ENCODE results near the gene RFX3.

Gene RFX3

DNA sequence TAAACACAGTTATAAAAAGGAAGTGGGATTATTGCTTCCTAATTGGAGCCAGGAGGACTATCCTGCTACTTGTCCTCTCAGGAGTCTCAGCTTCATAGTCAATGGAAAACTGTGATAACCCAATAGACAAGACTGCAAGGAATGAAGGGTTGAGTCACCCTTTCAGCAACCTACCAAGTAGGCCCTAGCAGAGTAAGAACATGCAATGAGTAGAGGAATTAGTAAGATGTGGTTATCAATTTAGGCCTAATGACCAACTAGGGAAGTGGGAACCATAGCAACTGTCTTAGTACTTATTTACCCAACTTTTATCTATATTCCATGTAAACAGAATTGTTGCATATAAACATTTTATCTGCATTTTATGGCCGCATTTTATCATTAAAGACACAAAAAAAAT, 310.1 kb downstream of the RFX3 start:
- no peak overlapping the region for H3K4me3 ChIP-seq (ENCODE audit: low read length)
- H3K4me1 ChIP-seq (ENCODE audit: insufficient read depth, low read length) = no peaks in the 10 kb centered on the region; the same call in 1 of the 2 replicates
- no peak overlapping the region for H3K27ac ChIP-seq (ENCODE audit: low read depth, low read length)
- WGBS = 94% methylated on average over 1 of the region's 1 CpG
- H3K27me3 ChIP-seq (ENCODE audit: insufficient read depth, low read length) = no peaks in the 10 kb centered on the region
- no peaks in the 10 kb centered on the region for H3K9me3 ChIP-seq (ENCODE audit: insufficient read depth, low read depth, low read length)
- H3K9ac ChIP-seq (ENCODE audit: low read depth, low read length) = no peak overlapping the region
- H3K36me3 ChIP-seq (ENCODE audit: insufficient read depth, low read length) = no peaks in the 10 kb centered on the region

DNA sequence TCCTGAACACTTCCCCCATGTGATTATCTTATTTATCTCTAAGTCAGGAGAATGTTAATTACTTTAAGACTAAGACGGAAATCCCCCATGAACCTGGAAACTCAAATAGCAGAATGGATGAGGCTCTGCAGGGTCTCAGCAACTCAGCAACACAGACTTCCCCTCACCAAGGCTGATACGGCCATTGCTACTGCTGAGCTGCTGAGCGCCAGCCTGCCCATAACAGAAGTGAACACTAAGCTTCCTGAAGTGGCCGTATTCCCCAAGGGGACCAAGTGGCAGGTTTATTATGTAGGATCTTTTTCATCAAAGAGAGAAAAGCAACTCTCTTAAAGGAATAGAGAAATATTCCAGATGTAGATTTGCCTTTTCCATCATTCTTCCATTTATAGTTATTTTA, 311.1 kb downstream of the RFX3 start:
- Histone ChIP-seq H3K4me3 (ENCODE audit: low read length) (no peak overlapping the region), H3K36me3 (ENCODE audit: insufficient read depth, low read length) (no peaks in the 10 kb centered on the region), H3K27me3 (ENCODE audit: insufficient read depth, low read length) (no peaks in the 10 kb centered on the region), H3K27ac (ENCODE audit: low read depth, low read length) (no peak overlapping the region), H3K4me1 (ENCODE audit: insufficient read depth, low read length) (peaks cover 4% of the 10 kb centered on the region), H3K9ac (ENCODE audit: low read depth, low read length) (no peak overlapping the region), H3K9me3 (ENCODE audit: insufficient read depth, low read depth, low read length) (no peaks in the 10 kb centered on the region)
- WGBS = 70% methylated on average over 4 of the region's 4 CpGs

DNA sequence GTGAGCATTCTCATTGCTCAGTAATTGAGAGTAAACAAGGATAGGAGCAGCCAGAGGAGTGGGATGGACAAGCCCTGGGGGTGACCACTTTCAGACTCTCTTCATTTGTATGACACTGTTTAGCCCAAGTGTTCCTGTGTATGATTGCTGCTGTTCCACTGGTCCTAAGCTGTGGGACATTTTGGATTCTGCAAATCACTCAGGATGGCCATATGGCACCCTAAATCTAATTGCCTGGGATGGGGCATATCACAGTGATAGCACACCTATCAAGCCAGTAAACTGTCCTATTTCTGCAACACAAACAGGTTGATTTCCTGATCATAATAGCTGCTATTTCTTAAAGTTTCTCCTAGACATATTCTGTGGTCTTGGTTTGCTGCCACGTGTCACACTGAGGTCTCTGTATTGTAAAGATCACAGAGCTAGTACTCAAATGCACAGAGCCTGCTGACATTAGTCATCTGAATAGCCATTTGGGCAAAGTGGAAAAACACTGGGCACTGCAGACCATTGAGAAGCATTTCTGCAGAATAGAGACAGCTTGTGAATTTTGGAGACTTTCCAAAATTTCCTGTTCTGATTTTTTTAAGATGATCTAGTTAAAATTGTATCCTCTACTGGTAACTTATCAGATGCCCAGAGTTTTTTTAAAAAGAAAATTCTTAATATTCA, 320.2 kb downstream of the RFX3 start:
- H3K36me3 ChIP-seq (ENCODE audit: insufficient read depth, low read length) = no peaks in the 10 kb centered on the region
- H3K27me3 ChIP-seq (ENCODE audit: insufficient read depth, low read length) = no peaks in the 10 kb centered on the region
- H3K4me3 ChIP-seq (ENCODE audit: low read length) = no peak overlapping the region
- H3K27ac ChIP-seq (ENCODE audit: low read depth, low read length) = no peak overlapping the region
- no peaks in the 10 kb centered on the region for H3K9me3 ChIP-seq (ENCODE audit: insufficient read depth, low read depth, low read length)
- H3K9ac ChIP-seq (ENCODE audit: low read depth, low read length) = no peak overlapping the region
- H3K4me1 ChIP-seq (ENCODE audit: insufficient read depth, low read length) = peaks cover 5% of the 10 kb centered on the region; the same call in 1 of the 2 replicates
- 76% methylated on average over 1 of the region's 1 CpG for WGBS

DNA sequence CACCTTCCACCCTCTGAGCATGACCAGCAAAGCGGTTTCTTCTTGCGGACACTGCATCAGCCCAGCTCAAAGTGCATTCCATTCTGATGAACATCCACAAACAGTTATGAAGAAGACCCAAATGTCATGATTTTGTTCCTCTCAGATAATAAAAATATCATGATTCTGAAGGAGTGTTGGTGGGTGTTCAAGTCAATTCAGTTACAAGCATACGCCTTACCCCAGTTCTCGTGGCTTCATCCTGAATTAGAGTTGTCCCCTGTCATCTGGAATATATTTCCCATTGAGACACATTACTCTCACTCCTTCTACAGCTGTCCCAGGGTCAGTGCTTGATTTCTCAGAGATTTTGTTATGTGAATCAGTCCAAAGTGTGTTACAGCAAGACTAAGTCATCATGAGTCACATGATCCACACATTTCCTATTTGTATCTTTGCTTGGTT, 325.4 kb downstream of the RFX3 start:
- no peaks in the 10 kb centered on the region for H3K36me3 ChIP-seq (ENCODE audit: insufficient read depth, low read length)
- H3K4me1 ChIP-seq (ENCODE audit: insufficient read depth, low read length) = no peaks in the 10 kb centered on the region
- no peak overlapping the region for H3K9ac ChIP-seq (ENCODE audit: low read depth, low read length)
- 98% methylated on average over 4 of the region's 4 CpGs for WGBS
- no peaks in the 10 kb centered on the region for H3K9me3 ChIP-seq (ENCODE audit: insufficient read depth, low read depth, low read length)
- no peaks in the 10 kb centered on the region for H3K27me3 ChIP-seq (ENCODE audit: insufficient read depth, low read length)
- H3K27ac ChIP-seq (ENCODE audit: low read depth, low read length) = no peak overlapping the region
- H3K4me3 ChIP-seq (ENCODE audit: low read length) = no peak overlapping the region

DNA sequence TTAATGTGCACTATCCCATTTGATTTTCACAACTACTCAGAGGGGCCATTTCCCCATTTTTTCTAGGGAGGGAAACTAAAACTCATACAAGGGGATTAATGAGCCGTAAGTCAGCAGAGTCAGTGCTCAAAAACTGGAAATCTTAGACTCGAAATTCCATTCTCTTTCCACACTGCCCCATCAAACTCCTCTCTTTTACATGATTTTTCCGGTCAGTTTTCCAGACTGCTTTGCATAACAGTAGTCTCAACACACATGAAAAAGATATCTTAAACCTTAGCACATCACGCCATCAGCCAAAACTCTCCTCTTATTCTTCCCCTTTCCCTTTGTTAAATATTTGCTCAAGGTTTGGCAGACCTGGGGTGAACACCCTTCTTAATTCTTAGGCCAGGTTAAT, 332.0 kb downstream of the RFX3 start:
- no peak overlapping the region for H3K9ac ChIP-seq (ENCODE audit: low read depth, low read length)
- no peaks in the 10 kb centered on the region; the same call in 1 of the 2 replicates for H3K4me1 ChIP-seq (ENCODE audit: insufficient read depth, low read length)
- H3K9me3 ChIP-seq (ENCODE audit: insufficient read depth, low read depth, low read length) = no peaks in the 10 kb centered on the region
- H3K36me3 ChIP-seq (ENCODE audit: insufficient read depth, low read length) = no peaks in the 10 kb centered on the region
- H3K4me3 ChIP-seq (ENCODE audit: low read length) = no peak overlapping the region
- no peaks in the 10 kb centered on the region for H3K27me3 ChIP-seq (ENCODE audit: insufficient read depth, low read length)
- no peak overlapping the region for H3K27ac ChIP-seq (ENCODE audit: low read depth, low read length)
- WGBS = 91% methylated on average over 4 of the region's 4 CpGs

DNA sequence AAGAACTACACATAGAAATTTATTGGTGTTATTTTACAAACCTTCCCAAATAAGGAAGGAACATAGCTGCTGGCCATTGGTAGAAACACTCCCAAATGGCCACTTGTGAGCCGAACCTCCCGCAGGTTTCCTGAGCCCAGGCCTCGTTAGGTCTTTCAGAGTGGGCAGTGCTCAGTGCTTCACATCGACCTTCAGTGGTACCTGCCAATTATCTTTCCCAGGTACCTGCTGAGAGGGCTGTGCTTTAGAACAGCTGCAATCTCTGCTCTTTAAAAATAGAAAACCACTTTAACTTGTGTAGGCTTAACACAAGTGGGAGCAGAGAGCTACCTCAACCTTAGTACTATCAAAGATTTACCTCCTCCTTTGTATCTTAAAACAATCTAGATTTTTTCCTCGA, 334.1 kb downstream of the RFX3 start:
- H3K9me3 ChIP-seq (ENCODE audit: insufficient read depth, low read depth, low read length) = no peaks in the 10 kb centered on the region
- no peak overlapping the region for H3K9ac ChIP-seq (ENCODE audit: low read depth, low read length)
- H3K4me3 ChIP-seq (ENCODE audit: low read length) = no peak overlapping the region
- 82% methylated on average over 5 of the region's 5 CpGs for WGBS
- no peaks in the 10 kb centered on the region; the same call in 1 of the 2 replicates for H3K4me1 ChIP-seq (ENCODE audit: insufficient read depth, low read length)
- no peak overlapping the region for H3K27ac ChIP-seq (ENCODE audit: low read depth, low read length)
- no peaks in the 10 kb centered on the region for H3K36me3 ChIP-seq (ENCODE audit: insufficient read depth, low read length)
- H3K27me3 ChIP-seq (ENCODE audit: insufficient read depth, low read length) = no peaks in the 10 kb centered on the region

DNA sequence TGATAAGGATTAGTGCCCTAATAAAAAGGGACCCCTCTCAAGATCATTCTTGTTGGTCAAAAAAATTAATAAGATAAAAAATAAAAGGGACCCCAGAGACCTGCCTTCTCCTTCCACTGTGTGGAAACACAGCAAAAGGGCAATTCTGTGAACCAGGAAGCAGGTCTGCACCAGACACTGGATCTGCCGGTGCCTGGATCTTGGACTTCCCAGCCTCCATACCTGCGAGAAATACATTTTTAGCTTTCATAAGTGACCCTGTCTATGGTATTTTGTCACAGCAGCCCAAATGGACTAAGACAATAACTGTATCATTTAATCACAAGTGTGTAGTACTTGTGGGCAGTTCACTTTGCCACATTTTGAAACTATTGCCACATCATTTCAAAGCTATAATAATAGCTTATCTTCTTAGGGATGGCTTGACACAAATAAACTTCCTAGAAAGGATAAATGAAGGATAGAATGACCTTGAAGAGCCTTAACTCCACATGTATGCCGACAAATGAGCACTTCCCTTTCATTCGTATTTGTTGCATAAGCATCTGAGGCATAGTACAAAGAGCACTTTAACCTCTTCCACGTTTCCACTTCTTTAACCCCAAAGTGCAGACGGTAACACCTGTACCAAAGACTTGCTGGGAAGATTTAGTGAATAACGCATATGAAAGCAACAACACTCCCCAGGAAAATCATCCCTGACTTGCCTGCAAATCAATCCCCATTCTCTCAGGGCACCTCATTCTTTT, 336.5 kb downstream of the RFX3 start:
- no peaks in the 10 kb centered on the region; the same call in 1 of the 2 replicates for H3K4me1 ChIP-seq (ENCODE audit: insufficient read depth, low read length)
- H3K27ac ChIP-seq (ENCODE audit: low read depth, low read length) = no peak overlapping the region
- 82% methylated on average over 7 of the region's 7 CpGs for WGBS

DNA sequence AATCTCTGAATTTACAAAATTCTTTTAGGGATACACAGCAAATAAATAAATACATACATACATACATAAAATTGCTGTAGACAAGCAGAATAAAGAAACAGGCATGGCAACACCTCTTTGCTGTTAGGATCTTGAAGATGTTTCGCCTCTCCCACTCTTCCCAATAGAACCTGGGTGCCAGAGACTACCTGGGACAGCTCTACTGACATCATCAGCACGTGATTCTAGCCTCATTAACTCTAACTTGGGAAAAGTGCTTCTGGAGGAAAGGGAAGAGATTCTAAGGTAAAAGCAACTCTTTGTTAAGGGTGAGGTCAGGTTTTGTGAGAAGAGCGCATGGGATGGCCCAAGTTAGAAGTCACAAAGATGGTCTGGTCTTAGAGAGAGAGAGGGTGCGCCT, 339.1 kb downstream of the RFX3 start:
- H3K27ac ChIP-seq (ENCODE audit: low read depth, low read length) = no peak overlapping the region
- no peak overlapping the region for H3K4me3 ChIP-seq (ENCODE audit: low read length)
- no peaks in the 10 kb centered on the region; the same call in 1 of the 2 replicates for H3K4me1 ChIP-seq (ENCODE audit: insufficient read depth, low read length)
- no peak overlapping the region for H3K9ac ChIP-seq (ENCODE audit: low read depth, low read length)
- no peaks in the 10 kb centered on the region for H3K36me3 ChIP-seq (ENCODE audit: insufficient read depth, low read length)
- H3K9me3 ChIP-seq (ENCODE audit: insufficient read depth, low read depth, low read length) = no peaks in the 10 kb centered on the region
- 89% methylated on average over 4 of the region's 4 CpGs for WGBS
- H3K27me3 ChIP-seq (ENCODE audit: insufficient read depth, low read length) = peaks cover 13% of the 10 kb centered on the region

More for the DNA sequence above, 336.5 kb downstream of the RFX3 start:
- no peaks in the 10 kb centered on the region for H3K36me3 ChIP-seq (ENCODE audit: insufficient read depth, low read length)
- no peaks in the 10 kb centered on the region for H3K27me3 ChIP-seq (ENCODE audit: insufficient read depth, low read length)
- no peak overlapping the region for H3K4me3 ChIP-seq (ENCODE audit: low read length)
- no peak overlapping the region for H3K9ac ChIP-seq (ENCODE audit: low read depth, low read length)
- H3K9me3 ChIP-seq (ENCODE audit: insufficient read depth, low read depth, low read length) = no peaks in the 10 kb centered on the region

DNA sequence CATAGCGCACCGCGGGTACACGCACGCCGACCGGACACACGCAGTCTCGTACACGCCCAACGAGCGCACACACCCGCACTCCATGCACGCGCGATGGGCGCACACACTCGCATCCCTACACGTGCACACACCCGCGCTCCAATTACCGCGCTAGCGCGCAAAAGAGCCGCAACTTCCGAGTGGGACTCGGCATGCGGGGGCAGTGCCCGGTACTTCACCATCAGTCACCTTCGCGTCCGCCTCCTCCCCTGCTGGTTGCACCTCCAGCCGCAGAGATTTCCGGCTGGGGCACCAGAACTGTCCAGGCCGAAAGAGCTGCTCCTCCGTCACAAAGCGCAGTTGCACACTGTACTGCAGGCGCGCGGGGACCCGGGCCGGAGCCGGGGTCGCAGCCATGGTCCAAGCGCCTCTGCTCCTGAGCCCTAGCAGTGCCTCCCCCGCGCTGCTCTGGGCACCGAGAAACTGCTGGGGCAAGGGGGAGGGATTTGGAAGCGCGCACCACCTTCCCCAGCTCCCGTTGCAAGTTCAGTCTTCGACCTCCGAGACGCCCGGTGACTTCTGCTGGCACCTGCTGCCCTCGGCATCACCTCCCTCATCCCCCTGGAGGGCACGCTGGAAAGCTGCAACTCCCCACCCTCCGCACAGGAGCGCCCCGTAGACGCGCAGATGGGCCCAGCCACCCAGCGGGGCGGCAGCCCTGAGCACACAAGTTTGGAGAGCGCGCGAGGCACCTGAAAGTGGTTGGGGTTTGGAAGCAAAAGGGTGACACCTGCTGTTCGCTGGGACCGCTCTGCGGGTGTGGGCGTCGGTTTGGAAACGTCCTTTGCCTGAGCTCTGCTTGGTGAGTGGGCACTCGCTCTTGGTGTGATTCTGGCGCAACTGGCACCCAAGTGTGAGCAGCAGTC, 344.5 kb downstream of the RFX3 start:
- WGBS = 47% methylated on average over 76 of the region's 76 CpGs

DNA sequence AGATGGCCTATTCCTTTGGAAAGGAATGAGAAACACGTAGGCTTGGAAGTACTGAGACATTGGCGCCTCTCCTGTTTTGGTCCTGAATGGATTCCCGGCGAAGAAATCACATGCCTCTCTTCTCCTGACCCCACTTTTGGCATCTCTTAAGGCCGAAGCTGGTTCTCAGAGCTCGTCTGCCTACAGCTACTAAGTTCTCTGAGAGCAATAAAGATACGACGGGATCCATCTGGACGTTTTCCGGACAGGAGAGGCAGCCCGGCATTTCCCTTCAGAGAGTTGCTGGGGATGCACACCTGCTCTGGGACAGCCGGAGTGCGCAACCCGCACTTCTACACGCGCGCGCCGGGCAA, 345.1 kb downstream of the RFX3 start:
- H3K9ac ChIP-seq (ENCODE audit: low read depth, low read length) = no peak overlapping the region
- no peaks in the 10 kb centered on the region for H3K36me3 ChIP-seq (ENCODE audit: insufficient read depth, low read length)
- no peak overlapping the region for H3K27ac ChIP-seq (ENCODE audit: low read depth, low read length)
- peak overlapping the region; percentile 52 for H3K4me3 ChIP-seq (ENCODE audit: low read length)
- H3K27me3 ChIP-seq (ENCODE audit: insufficient read depth, low read length) = peaks cover 35% of the 10 kb centered on the region
- H3K9me3 ChIP-seq (ENCODE audit: insufficient read depth, low read depth, low read length) = no peaks in the 10 kb centered on the region
- peaks cover 10% of the 10 kb centered on the region; the same call in 1 of the 2 replicates for H3K4me1 ChIP-seq (ENCODE audit: insufficient read depth, low read length)
- 95% methylated on average over 19 of the region's 19 CpGs for WGBS

More for the DNA sequence above, 344.5 kb downstream of the RFX3 start:
- Histone ChIP-seq H3K9me3 (ENCODE audit: insufficient read depth, low read depth, low read length) (no peaks in the 10 kb centered on the region), H3K4me1 (ENCODE audit: insufficient read depth, low read length) (peaks cover 10% of the 10 kb centered on the region; the same call in 1 of the 2 replicates), H3K27me3 (ENCODE audit: insufficient read depth, low read length) (peaks cover 35% of the 10 kb centered on the region), H3K4me3 (ENCODE audit: low read length) (peak overlapping the region; percentile 52), H3K36me3 (ENCODE audit: insufficient read depth, low read length) (no peaks in the 10 kb centered on the region), H3K27ac (ENCODE audit: low read depth, low read length) (no peak overlapping the region), H3K9ac (ENCODE audit: low read depth, low read length) (no peak overlapping the region)

DNA sequence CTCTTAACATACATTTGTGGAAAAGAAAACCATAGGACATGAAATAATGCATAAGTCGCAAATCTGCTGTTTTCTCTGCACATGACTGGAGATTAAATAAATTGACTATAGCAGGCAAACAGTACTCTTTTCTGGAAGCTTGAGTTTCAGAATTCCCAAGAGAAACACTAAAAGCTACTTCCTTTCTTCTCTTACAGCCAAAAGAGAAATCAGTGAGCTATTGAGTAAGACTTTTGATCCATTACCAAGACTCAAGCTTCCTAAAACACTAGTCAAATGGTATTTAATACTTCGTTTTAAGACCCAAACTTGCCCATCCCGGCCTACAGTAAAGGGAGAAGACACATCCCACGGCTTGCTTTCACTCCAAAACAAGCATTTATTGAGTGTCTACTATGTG, 346.1 kb downstream of the RFX3 start:
- no peak overlapping the region for H3K27ac ChIP-seq (ENCODE audit: low read depth, low read length)
- H3K4me1 ChIP-seq (ENCODE audit: insufficient read depth, low read length) = peaks cover 10% of the 10 kb centered on the region; the same call in 1 of the 2 replicates
- no peak overlapping the region for H3K4me3 ChIP-seq (ENCODE audit: low read length)
- H3K36me3 ChIP-seq (ENCODE audit: insufficient read depth, low read length) = no peaks in the 10 kb centered on the region
- no peak overlapping the region for H3K9ac ChIP-seq (ENCODE audit: low read depth, low read length)
- WGBS = 94% methylated on average over 4 of the region's 4 CpGs
- H3K27me3 ChIP-seq (ENCODE audit: insufficient read depth, low read length) = peaks cover 35% of the 10 kb centered on the region
- no peaks in the 10 kb centered on the region for H3K9me3 ChIP-seq (ENCODE audit: insufficient read depth, low read depth, low read length)

Data from HUES64 (cell line).